Testis (tissue), 3 donors: ENCODE results near the gene HNMT. TPM values are rescaled to one million over a fixed set of nuclear protein-coding genes. Genes with fewer than 3 reads are reported as not detected.

Experiments
- DNase-seq: peaks from one replicate; pipeline ENCODE4 v3.0.0-alpha.2; 2019
- H3K27ac ChIP-seq, 2 donors: fragments of 200-600 bp; sonication (generic); one replicate each; pipeline ENCODE4 v1.5.1; 2019
- H3K27me3 ChIP-seq: fragments of 200-600 bp; sonication (generic); one replicate; pipeline ENCODE4 v1.5.1; 2019
- H3K36me3 ChIP-seq: fragments of 200-600 bp; sonication (generic); one replicate; pipeline ENCODE4 v1.5.1; 2017; ENCODE audit warnings: low read depth; ENCODE audit errors: missing control alignments
- H3K4me1 ChIP-seq: fragments of 200-600 bp; sonication (generic); one replicate; pipeline ENCODE4 v1.5.1; 2019
- H3K4me3 ChIP-seq, 2 donors: fragments of 200-600 bp; sonication (generic); one replicate each; pipeline ENCODE4 v1.5.1; 2017 to 2019
- H3K9me3 ChIP-seq: fragments of 200-600 bp; sonication (generic); one replicate; pipeline ENCODE4 v1.5.1; 2017
- CTCF ChIP-seq, 3 experiments: fragments of 450-650 bp in 2 of 3; fragments of 200-600 bp in 1 of 3; sonication (generic) in 1 of 3; IDR thresholded peaks; one replicate each; pipeline ENCODE4 v1.5.1; 2016 to 2019; ENCODE audit warnings: antibody characterized with exemption in 3 of 3, mild to moderate bottlenecking in 2 of 3, moderate library complexity in 1 of 3
- POLR2A ChIP-seq: fragments of 450-650 bp; IDR thresholded peaks from one replicate; pipeline ENCODE4 v1.6.1; 2017; ENCODE audit warnings: antibody characterized with exemption, mild to moderate bottlenecking, moderate library complexity
- WGBS, 2 donors: methylation state at CpG; one replicate each; pipeline ENCODE4 v1.1.5; 2018; 5-methylcytosine and 5-hydroxymethylcytosine counted together
- intact Hi-C: fragments of 100-400 bp; cut with DNase I; formaldehyde crosslinking; loops from one replicate; pipeline ENCODE4 v1.15.1; 2023; ENCODE audit warnings: low total_unique reads
- polyA plus RNA-seq: library from polyadenylated mRNA; stranded (reverse); fragments of 350-450 nt; fragmentation: Illumina TruSeq; extraction: RNeasy Lipid Tissue Mini Kit (QIAGEN cat#74804); gene quantifications from one replicate; pipeline ENCODE4 v1.2.3, GENCODE V29; 2014; ENCODE audit warnings: low read depth, low replicate concordance; ENCODE audit not compliant: insufficient read depth
- total RNA-seq, 2 donors: library from RNA; depleted of rRNA; stranded (reverse); fragments of >200 nt; gene quantifications; one replicate each; pipeline ENCODE4 v1.2.3, GENCODE V29; 2016

The HNMT gene
- total and polyA plus RNA-seq, 3 donors from 2014 or later = 13.6 to 20.8 (median 15.7) TPM

DNA sequence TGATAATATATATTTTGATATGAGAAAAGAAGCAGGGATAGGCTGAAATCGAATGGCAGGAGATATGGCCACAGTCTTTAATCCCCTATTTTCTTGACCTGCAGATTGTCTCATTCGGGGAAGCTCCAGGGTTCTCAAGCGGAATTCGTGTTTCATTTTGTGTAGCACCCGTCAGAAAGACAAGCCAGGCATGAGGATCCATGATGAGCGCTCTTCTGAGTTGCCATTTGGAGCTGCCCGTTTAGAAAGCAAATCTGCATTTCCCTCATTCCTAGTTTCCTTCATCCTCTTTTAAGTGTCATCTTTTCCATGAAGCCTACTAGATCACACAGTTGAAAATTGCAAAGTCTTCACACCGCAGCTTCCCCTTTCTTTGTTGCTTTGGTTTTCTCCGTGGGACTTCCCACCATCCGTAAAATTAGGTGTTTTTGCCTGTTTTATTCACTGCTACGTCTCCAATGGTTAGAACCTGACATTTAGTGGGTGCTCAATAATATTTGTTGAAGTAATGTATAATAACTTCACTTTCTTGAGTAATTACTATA is 16.9 kb downstream of the HNMT start:
- Histone ChIP-seq H3K27me3 (no peaks in the 10 kb centered on the region), H3K9me3 (no peaks in the 10 kb centered on the region), H3K4me3 (no peak overlapping the region), H3K27ac (no peak overlapping the region), H3K4me1 (peaks cover 8% of the 10 kb centered on the region), H3K36me3 (no peaks in the 10 kb centered on the region)
- no peak for DNase-seq
- 78 to 80% methylated on average over 11 of the region's 11 CpGs for WGBS, 2 donors
- intact Hi-C loops = no loop called here
- TF ChIP-seq CTCF (IDR thresholded peaks at IDR 0.05) (no peak), POLR2A (no peak)

DNA sequence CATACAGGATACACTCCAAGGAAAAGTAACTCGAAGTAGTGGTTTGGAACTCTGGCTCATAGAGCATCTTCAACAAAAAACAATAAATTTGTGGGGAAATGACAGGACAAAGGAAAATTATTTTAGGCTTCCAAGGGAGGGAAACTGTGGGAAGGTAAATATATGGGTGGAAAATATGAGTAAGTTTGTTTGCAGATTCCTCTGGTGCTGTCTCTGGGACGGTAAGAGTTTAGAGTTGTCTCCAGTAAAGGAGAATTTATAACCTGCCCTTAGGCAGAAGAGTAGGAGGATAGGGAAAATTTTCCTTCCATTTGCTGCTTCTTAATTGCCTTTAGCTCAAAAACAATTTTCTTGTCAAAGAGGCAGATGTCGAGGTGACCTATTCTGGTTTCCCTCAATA is 19.3 kb downstream of the HNMT start:
- Histone ChIP-seq H3K4me1 (peaks cover 8% of the 10 kb centered on the region), H3K27me3 (no peaks in the 10 kb centered on the region), H3K27ac (no peak overlapping the region), H3K4me3 (no peak overlapping the region), H3K9me3 (no peaks in the 10 kb centered on the region), H3K36me3 (no peaks in the 10 kb centered on the region)
- no peak for DNase-seq
- 58 to 62% methylated on average over 3 of the region's 3 CpGs for WGBS, 2 donors
- TF ChIP-seq POLR2A = no peak
- TF ChIP-seq CTCF (IDR thresholded peaks at IDR 0.05) = no peak
- intact Hi-C loops = no loop called here

DNA sequence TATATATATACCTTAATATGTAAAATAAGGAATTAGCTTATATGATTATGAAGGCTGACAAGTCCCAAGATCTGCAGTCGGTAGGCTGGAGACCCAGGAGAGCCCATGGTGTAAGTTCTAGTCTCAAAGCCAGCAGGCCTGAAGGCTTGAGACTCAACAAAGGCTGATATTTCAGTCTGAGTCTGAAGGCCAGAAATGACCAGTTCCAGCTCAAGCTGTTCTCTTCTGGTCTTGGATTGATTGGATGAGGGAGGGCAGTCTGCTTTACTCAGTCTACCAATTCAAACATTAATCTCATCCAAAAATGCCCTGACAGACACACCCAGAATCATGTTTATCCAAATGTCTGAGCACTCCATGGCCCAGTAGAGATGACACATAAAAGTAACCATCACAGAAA is 22.0 kb downstream of the HNMT start:
- TF ChIP-seq POLR2A (no peak), CTCF (IDR thresholded peaks at IDR 0.05) (no peak)
- Histone ChIP-seq H3K36me3 (no peaks in the 10 kb centered on the region), H3K27me3 (no peaks in the 10 kb centered on the region), H3K4me3 (no peak overlapping the region), H3K9me3 (no peaks in the 10 kb centered on the region), H3K27ac (no peak overlapping the region), H3K4me1 (peaks cover 8% of the 10 kb centered on the region)
- DNase-seq = no peak
- intact Hi-C loops = no loop called here
- 91 to 94% methylated on average over 1 of the region's 1 CpG for WGBS, 2 donors

DNA sequence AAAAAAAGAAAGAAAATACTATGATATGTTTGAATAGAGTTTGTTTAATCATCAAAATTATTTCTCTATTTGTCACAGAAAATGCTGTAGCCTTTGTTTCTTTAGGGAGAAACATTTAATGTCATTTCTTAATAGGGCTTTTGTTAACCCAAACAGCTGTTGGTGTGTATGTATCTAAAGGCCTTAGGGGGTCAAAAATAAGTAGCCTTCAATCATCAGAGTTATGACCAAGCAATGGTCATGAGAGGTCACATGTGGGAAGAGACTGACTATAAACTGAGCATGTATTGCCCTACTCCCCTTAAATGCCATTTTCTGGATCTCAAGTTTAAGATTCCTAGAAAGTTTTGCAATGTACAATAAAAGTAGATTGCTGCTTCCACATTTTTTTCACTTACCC is 22.7 kb downstream of the HNMT start:
- intact Hi-C loops = no loop called here
- TF ChIP-seq CTCF (IDR thresholded peaks at IDR 0.05) = no peak
- no peak for TF ChIP-seq POLR2A
- H3K4me3 ChIP-seq = no peak overlapping the region
- no peak for DNase-seq
- no peaks in the 10 kb centered on the region for H3K9me3 ChIP-seq
- H3K27ac ChIP-seq = no peak overlapping the region
- H3K4me1 ChIP-seq = peaks cover 5% of the 10 kb centered on the region
- no peaks in the 10 kb centered on the region for H3K27me3 ChIP-seq
- no peaks in the 10 kb centered on the region for H3K36me3 ChIP-seq

DNA sequence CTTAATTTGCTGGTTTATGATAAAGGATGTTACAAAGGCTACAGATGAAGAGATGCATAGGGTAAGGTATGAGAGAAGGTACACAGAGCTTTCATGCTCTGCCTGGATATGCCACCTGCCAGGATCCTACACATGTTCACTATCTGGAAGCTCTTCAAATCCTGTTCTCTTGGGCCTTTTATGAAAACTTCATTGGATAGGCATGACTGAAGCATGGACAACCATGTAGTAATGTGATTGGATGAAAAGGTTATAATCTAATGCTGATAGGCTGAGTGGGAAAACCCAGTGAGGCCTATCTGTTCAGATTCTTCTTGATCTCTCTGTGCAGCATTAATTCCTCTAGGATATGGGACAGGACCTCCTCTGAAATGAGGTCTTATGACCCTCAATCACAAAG is 26.8 kb downstream of the HNMT start:
- no peak overlapping the region for H3K4me3 ChIP-seq
- no peaks in the 10 kb centered on the region for H3K36me3 ChIP-seq
- no peak overlapping the region for H3K27ac ChIP-seq
- H3K9me3 ChIP-seq = no peaks in the 10 kb centered on the region
- no peak for DNase-seq
- H3K4me1 ChIP-seq = no peaks in the 10 kb centered on the region
- intact Hi-C loops = no loop called here
- H3K27me3 ChIP-seq = no peaks in the 10 kb centered on the region
- TF ChIP-seq CTCF (IDR thresholded peaks at IDR 0.05) = no peak
- no peak for TF ChIP-seq POLR2A
